NCI-H82 (cell line): ENCODE results near the gene EFNA5.
"Not testable (repeated sequence)": the region's sequence is repeated elsewhere in the genome, so short reads cannot be mapped to it uniquely, and the experiment has no call there.

Experiments
- DNase-seq: peaks from one replicate; lab custom pipeline; 2025; lab: John Stamatoyannopoulos, UW

EFNA5 gene

GRCh38 chr5:107518616-107519015 is 152.1 kb downstream of the EFNA5 start:
- no peak for DNase-seq

DNA sequence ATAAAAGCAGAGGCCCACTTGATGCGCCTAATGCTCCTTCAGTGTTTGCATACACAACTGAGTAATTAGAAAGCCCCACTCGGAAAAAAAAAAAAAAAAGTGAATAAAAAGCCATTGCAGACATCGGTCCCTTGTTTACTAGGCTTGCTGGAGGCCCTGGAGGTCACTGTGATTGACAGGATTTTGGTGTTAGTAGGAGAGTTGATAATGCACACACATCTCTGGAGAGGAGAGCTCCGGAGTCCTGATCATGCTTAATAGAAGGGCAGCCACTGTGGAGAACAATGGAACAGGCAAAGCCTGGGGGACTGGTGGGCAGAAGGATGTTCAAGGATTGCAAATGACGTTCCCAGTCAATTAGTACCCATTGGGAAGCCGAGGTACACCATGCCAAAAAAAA is 152.5 kb downstream of the EFNA5 start:
- DNase-seq: no peak

DNA sequence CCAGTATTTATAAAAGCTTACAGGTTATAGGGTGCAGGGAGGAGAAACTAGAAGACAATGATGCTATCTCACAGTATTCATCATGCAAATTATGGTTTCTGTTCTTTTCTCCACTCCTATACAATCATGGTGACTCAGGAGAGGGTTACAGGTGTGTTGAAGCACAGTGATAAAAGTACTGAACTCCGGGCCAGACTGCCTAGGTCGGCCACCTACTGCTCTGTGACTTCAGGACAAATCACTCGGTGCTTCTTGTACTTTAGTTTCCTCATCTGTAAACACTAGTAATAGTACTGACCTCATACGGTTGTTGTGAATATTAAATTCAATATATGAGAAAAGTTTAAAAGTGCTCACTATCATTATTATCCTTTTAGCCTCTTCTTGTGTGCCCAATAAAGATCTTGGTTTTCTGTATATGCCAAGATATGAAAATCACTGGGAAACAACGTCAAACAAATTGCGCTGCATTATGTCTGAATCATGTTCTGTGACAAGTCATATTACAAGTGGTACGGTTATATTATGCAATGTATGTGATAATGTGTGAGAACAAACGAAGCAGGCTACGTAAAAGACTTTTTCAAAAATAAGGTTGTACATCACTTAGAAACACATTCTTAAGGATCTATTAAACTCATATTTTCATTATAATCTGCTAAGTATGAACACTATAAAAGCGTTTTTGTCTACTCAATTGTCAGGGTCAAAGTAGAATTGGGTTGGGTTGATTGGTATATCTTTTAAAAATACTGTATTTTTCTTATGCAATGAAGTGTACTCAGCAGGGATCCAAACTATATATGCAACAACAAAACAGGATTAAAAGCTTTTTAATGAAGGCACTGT is 153.3 kb downstream of the EFNA5 start:
- no peak for DNase-seq

DNA sequence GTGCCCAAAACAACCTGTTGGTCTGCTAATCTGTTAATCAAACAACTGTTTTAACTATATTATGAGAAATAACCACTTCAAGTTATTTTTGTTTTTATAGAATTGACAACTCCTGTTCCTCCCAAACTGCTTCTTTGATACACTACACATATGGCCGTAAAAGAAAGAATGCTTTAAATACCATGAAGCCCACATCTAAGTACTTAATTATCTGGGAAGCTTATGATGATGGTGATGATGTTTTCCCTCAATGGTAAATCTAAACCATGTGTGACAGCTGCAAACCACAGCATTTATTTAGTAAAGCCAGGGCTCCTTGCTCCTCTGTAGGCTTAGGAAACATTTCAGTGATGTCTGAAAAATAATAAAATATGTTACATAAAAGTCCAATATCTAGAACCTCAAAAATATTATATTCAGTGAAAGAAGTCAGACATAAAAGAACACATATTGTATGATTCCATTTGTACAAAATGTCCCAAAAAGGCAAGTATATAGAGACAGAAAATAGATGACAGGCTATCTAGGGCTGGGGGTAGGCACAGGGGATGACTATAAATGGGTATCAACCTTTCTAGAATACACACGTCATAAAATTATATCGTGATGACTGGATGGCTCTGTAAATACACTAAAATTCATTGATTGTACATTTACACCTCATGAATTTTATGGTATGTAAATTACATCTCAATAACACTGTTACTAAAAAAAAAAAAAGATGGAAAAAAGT is 154.1 kb downstream of the EFNA5 start:
- peak; percentile 22 for DNase-seq

DNA sequence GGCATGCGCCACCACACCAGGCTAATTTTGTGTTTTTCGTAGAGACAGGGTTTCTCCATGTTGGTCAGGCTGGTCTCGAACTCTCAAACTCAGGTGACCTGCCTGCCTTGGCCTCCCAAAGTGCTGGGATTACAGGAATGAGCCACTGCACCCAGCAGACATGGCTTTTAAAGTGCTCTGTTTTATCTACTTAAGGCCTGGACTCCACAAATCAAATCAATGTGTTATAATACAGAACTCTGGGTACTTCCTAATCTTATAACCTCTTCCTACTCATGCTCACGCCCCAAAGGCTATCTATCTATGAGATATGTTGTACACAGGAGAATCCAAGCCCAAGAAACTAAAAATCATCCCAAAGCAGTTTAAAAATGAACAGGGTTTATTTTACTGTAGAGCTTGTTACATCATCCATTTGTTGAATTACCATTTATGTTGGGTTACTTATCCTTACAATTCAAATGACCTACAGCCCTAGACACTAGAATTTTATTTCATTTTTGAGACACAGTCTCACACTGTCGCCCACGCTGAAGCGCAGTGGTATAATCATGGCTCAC is 155.1 kb downstream of the EFNA5 start:
- no peak for DNase-seq

GRCh38 chr5:107514305-107514704 is 156.4 kb downstream of the EFNA5 start:
- DNase-seq: no peak

GRCh38 chr5:107513337-107514085 is 157.2 kb downstream of the EFNA5 start:
- no peak for DNase-seq

- DNase-seq: no peak
These were observed 158.7 kb downstream of the EFNA5 start for GRCh38 chr5:107512029-107512428.

DNA sequence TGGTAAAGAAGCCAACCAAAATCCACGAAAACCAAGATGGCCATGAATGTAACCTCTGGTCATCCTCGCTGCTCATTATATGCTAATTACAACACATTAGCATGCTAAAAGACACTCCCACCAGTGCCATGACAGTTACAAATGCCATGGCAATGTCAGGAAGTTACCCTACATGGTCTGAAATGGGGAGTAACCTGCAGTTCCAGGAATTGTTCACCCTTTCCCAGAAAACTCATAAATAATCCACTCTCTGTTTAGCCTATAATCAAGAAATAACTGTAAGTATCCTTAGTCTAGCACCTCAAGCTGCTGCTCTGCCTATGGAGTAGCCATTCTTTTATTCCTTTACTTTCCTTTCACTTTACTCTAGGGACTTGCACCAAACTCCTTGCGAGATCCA is 160.6 kb downstream of the EFNA5 start:
- DNase-seq: no peak

GRCh38 chr5:107508097-107508496 is 162.6 kb downstream of the EFNA5 start:
- no peak for DNase-seq

- no peak for DNase-seq
These were observed 164.8 kb downstream of the EFNA5 start for GRCh38 chr5:107505763-107506534.

DNA sequence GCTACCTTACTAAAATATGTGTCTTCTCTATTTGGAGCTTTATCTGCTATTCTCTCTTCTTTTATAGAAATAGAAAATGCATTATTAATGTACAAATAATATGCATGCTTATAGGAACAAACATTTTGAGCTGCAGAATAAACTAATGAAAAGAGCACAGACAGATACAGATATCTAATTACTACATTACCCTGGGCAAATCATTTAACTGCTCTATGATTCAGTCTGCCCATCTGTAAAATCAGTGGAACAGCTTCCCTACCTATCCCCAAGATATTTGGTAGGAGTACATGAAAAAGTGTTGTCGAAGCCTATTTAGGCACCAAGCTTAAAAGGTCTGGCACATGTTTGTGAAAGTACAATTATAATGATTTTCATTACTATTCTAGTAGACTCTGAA is 166.3 kb downstream of the EFNA5 start:
- DNase-seq: no peak

- DNase-seq: peak; percentile 79
These were observed 168.1 kb downstream of the EFNA5 start for GRCh38 chr5:107502676-107503060.

- DNase-seq: no peak
These were observed 168.6 kb downstream of the EFNA5 start for GRCh38 chr5:107501965-107502675.

GRCh38 chr5:107500840-107501239 is 169.9 kb downstream of the EFNA5 start:
- DNase-seq: no peak

DNA sequence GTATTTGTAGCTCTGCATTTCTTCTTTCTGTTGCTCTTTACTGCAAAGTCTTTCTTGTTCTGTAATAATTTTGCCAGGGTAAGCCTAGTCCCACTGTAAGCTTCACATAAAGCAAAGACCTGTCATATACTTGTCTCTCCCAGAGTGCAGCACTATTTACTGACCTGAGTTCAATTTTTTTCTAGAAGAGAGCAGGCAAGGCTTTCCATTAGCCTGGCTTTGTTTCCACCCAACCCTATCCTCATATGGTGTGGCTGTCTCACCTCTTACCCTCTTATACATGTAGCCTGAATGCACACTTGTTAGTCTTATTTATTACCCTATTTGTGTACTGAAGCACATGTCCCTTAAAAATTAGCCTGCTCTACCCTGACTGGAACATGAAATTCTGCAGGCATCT is 170.4 kb downstream of the EFNA5 start:
- no peak for DNase-seq

DNA sequence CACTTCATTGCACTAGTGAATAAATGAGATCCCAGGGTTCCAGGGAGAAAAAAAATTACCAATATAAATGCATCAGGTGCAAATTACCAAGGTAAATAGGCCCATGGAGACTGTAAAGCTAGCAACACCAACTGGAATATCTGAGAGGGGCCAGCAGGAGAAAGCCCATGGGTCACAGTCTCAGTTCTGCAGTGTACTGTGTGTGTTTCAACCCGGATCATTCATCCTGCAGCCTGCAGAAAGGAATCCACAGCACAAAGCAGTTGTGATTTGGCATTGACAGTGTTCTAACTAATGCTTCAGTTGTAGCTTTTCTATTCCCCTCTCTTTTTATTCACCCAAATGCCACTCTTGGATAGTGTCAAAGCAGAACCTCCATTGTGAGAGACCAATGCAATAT is 171.0 kb downstream of the EFNA5 start:
- DNase-seq: no peak

- DNase-seq: no peak
These were observed 171.5 kb downstream of the EFNA5 start for GRCh38 chr5:107499237-107499636.

- no peak for DNase-seq
These were observed 174.3 kb downstream of the EFNA5 start for GRCh38 chr5:107496466-107496865.

GRCh38 chr5:107494129-107494528 is 176.6 kb downstream of the EFNA5 start:
- DNase-seq: not testable (repeated sequence)

DNA sequence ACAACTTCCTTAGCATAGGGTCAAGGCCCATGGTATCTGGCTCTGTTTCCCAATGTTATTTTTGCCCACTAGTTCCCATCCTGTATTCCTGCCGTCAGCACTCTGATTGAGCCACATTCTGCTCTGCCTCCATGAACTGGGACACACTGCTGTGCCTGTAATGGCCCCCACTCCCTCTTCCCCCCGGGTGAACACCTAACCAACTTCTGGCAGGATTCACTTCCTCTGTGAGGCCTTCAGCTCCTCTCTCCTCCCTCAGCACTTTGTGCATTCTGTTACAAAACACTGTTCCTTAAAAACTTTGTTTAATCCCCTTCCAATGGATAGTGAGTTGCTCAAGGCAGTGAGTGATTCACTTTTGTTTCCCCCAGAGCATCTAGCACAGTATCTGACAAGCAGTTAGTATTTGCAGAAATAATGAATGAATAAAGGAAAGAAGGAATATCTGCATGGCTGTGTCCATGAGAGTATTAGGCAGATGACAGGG is 183.6 kb downstream of the EFNA5 start:
- DNase-seq: no peak
